Measurements from ENCODE around the gene SLA2.
"Not testable (repeated sequence)": the region's sequence is repeated elsewhere in the genome, so short reads cannot be mapped to it uniquely, and the experiment has no call there.

SLA2 gene

DNA sequence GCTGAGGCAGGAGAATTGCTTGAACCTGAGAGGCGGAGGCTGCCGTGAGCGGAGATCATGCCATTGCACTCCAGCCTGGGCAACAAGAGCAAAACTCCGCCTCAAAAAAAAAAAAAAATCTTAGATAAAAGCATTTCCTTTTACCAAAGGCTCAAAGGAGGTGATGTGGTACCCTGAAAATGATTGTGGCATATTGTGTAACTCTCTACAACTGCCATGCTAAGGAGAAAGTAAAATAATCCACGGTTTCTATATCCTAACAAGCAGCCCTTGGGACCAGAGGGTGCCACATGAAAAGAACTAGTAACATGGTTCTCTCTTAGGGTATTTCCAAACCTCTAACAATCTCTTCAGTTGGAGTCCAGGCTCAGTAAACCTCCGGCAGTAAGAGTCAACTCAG, 38.8 kb upstream of the SLA2 start:
- Histone ChIP-seq H3K36me3 (peaks cover 44 to 87% (median 50%) of the 10 kb centered on the region in 3 donors), H3K27ac (no peak overlapping the region), H3K27me3 (no peaks in the 10 kb centered on the region), H3K4me1 (no peaks in the 10 kb centered on the region), H3K4me3 (no peak overlapping the region), H3K9me3 (no peaks in the 10 kb centered on the region)
- TF ChIP-seq, protein P1, sequence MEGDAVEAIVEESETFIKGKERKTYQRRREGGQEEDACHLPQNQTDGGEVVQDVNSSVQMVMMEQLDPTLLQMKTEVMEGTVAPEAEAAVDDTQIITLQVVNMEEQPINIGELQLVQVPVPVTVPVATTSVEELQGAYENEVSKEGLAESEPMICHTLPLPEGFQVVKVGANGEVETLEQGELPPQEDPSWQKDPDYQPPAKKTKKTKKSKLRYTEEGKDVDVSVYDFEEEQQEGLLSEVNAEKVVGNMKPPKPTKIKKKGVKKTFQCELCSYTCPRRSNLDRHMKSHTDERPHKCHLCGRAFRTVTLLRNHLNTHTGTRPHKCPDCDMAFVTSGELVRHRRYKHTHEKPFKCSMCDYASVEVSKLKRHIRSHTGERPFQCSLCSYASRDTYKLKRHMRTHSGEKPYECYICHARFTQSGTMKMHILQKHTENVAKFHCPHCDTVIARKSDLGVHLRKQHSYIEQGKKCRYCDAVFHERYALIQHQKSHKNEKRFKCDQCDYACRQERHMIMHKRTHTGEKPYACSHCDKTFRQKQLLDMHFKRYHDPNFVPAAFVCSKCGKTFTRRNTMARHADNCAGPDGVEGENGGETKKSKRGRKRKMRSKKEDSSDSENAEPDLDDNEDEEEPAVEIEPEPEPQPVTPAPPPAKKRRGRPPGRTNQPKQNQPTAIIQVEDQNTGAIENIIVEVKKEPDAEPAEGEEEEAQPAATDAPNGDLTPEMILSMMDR (IDR thresholded peaks at IDR 0.05) = no peak
- intact Hi-C loops (cut with DNase I; ENCODE audit: low total_unique reads) = no loop called here
- no peak for DNase-seq

GRCh38 chr20:36682311-36682710, 36.3 kb upstream of the SLA2 start:
- H3K36me3 ChIP-seq = peaks cover 60 to 96% (median 64%) of the 10 kb centered on the region in 3 donors
- no peaks in the 10 kb centered on the region for H3K9me3 ChIP-seq
- H3K4me3 ChIP-seq = no peak overlapping the region
- H3K27me3 ChIP-seq = no peaks in the 10 kb centered on the region
- intact Hi-C loops (cut with DNase I; ENCODE audit: low total_unique reads) = no loop called here
- no peaks in the 10 kb centered on the region for H3K4me1 ChIP-seq
- TF ChIP-seq, protein P1 (IDR thresholded peaks at IDR 0.05) = no peak
- no peak for DNase-seq
- no peak overlapping the region for H3K27ac ChIP-seq

DNA sequence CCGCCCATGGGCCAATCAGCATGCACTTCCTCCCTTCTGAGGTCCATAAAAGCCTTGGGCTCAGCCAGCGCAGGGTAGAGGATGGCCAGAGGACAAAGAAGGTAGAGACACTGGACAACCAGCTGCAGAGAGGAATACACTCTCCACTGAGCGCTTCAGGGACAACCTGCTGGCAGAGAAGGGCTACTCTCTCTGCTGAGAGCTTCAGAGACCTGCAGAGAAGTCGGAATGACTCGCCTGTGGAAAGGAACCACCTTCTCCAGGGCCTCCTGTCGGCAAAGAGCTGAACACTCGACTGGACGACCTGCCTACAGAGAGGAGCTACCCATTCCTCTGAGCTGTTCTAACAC, 31.4 kb upstream of the SLA2 start:
- TF ChIP-seq, protein P1 (IDR thresholded peaks at IDR 0.05) = no peak
- Histone ChIP-seq H3K36me3 (peaks cover 50 to 70% (median 56%) of the 10 kb centered on the region in 3 donors), H3K27ac (no peak overlapping the region), H3K9me3 (no peaks in the 10 kb centered on the region), H3K4me1 (no peaks in the 10 kb centered on the region), H3K4me3 (no peak overlapping the region), H3K27me3 (no peaks in the 10 kb centered on the region)
- DNase-seq = no peak
- intact Hi-C loops (cut with DNase I; ENCODE audit: low total_unique reads) = no loop called here

GRCh38 chr20:36676701-36677421, 30.9 kb upstream of the SLA2 start:
- Histone ChIP-seq H3K4me1 (no peaks in the 10 kb centered on the region), H3K4me3 (no peak overlapping the region), H3K36me3 (peaks cover 44 to 70% (median 51%) of the 10 kb centered on the region in 3 donors), H3K27ac (no peak overlapping the region), H3K9me3 (no peaks in the 10 kb centered on the region), H3K27me3 (no peaks in the 10 kb centered on the region)
- no peak for DNase-seq
- intact Hi-C loops (cut with DNase I; ENCODE audit: low total_unique reads) = no loop called here
- TF ChIP-seq, protein P1 (IDR thresholded peaks at IDR 0.05) = no peak

DNA sequence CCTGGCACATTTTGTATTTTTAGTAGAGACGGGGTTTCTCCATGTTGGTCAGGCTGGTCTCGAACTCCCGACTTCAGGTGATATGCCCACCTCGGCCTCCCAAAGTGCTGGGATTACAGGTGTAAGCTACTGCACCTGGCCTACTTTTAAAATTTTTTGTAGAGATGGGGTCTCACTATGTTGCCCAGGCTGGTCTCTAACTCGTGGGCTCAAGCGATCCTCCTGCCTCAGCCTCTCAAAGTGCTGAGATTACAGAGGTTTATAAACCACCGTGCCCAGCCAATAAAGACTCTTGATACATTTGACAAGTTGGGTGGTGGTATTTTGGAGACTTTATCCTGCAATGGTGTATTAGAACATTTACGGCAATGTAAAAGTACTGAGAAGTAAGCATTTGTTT, 29.5 kb upstream of the SLA2 start:
- H3K27ac ChIP-seq; H3K9me3 ChIP-seq; H3K4me1 ChIP-seq; intact Hi-C loops (cut with DNase I; ENCODE audit: low total_unique reads); H3K4me3 ChIP-seq; H3K27me3 ChIP-seq; DNase-seq: not testable (repeated sequence)
- peaks cover 40 to 69% (median 46%) of the 10 kb centered on the region in 3 donors for H3K36me3 ChIP-seq

DNA sequence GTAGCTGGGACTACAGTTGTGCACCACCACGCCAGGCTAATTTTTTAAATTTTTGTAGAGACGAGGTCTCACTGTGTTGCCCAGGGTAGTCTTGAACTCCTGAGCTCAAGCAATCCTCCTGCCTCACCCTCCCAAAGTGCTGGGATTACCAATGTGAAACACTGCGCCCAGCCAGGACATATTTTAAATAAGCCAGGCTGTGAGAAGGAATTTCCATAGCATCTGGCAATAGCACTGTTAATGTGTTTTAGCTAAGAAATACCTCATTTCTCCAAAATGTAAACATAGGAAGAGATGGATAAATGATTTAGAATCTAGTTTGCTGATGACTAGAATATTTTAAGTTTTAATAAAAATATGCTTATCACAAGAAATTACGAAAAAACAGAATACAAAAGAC, 27.0 kb upstream of the SLA2 start:
- TF ChIP-seq, protein P1 (IDR thresholded peaks at IDR 0.05) = no peak
- H3K9me3 ChIP-seq = no peaks in the 10 kb centered on the region
- DNase-seq = no peak
- H3K4me1 ChIP-seq = no peaks in the 10 kb centered on the region
- peaks cover 24 to 57% (median 31%) of the 10 kb centered on the region in 3 donors for H3K36me3 ChIP-seq
- H3K27me3 ChIP-seq = no peaks in the 10 kb centered on the region
- no peak overlapping the region for H3K27ac ChIP-seq
- H3K4me3 ChIP-seq = no peak overlapping the region
- intact Hi-C loops (cut with DNase I; ENCODE audit: low total_unique reads) = no loop called here
